HG03280 (cell line): ENCODE data around the gene CNIH4.
"Not testable (repeated sequence)": the region's sequence is repeated elsewhere in the genome, so short reads cannot be mapped to it uniquely, and the experiment has no call there.

Source experiments
- ATAC-seq: cut with Tn5 transposase; IDR thresholded peaks from one replicate; pipeline ENCODE4 v1.9.1; 2021; ENCODE audit warnings: mild to moderate bottlenecking, moderate library complexity; ENCODE audit not compliant: unreplicated experiment

Gene CNIH4

GRCh38 chr1:224343679-224344078 lies 13.0 kb upstream of the CNIH4 start:
- no peak for ATAC-seq

- no peak for ATAC-seq
Measured at GRCh38 chr1:224348137-224348536, 8.5 kb upstream of the CNIH4 start.

GRCh38 chr1:224349716-224350115 lies 7.0 kb upstream of the CNIH4 start:
- ATAC-seq = not testable (repeated sequence)

- ATAC-seq = not testable (repeated sequence)
Measured at GRCh38 chr1:224352436-224353085, 4.1 kb upstream of the CNIH4 start.

- ATAC-seq = no peak
Measured at GRCh38 chr1:224353975-224354925, 2.4 kb upstream of the CNIH4 start.

GRCh38 chr1:224357626-224358124 lies 996 bp downstream of the CNIH4 start:
- ATAC-seq = no peak

GRCh38 chr1:224358237-224358636 lies 1.6 kb downstream of the CNIH4 start:
- no peak for ATAC-seq

GRCh38 chr1:224359207-224359606 lies 2.5 kb downstream of the CNIH4 start:
- no peak for ATAC-seq

GRCh38 chr1:224368409-224368808 lies 11.7 kb downstream of the CNIH4 start:
- ATAC-seq = peak; percentile 72

- no peak for ATAC-seq
Measured at GRCh38 chr1:224373008-224373590, 16.4 kb downstream of the CNIH4 start.

- no peak for ATAC-seq
Measured at GRCh38 chr1:224375059-224375458, 18.4 kb downstream of the CNIH4 start.

- ATAC-seq = peak; percentile 64
Measured at GRCh38 chr1:224377676-224378006, 21.0 kb downstream of the CNIH4 start.

- ATAC-seq = no peak
Measured at GRCh38 chr1:224378855-224379631, 22.4 kb downstream of the CNIH4 start.

- ATAC-seq = peak; percentile 42
Measured at GRCh38 chr1:224380003-224380402, 23.3 kb downstream of the CNIH4 start.

- ATAC-seq = no peak
Measured at GRCh38 chr1:224381880-224382548, 25.3 kb downstream of the CNIH4 start.

- ATAC-seq = no peak
Measured at GRCh38 chr1:224383218-224383617, 26.5 kb downstream of the CNIH4 start.

GRCh38 chr1:224387302-224387912 lies 30.7 kb downstream of the CNIH4 start:
- no peak for ATAC-seq

GRCh38 chr1:224387943-224388342 lies 31.3 kb downstream of the CNIH4 start:
- no peak for ATAC-seq

- ATAC-seq = no peak
Measured at GRCh38 chr1:224390517-224390916, 33.8 kb downstream of the CNIH4 start.
